ENCODE measurements around the gene NGRN.
A peak's percentile ranks its signal among the peaks of the same experiment; 100 is the strongest.
"Not testable (repeated sequence)": the region's sequence is repeated elsewhere in the genome, so short reads cannot be mapped to it uniquely, and the experiment has no call there.

The NGRN gene

DNA sequence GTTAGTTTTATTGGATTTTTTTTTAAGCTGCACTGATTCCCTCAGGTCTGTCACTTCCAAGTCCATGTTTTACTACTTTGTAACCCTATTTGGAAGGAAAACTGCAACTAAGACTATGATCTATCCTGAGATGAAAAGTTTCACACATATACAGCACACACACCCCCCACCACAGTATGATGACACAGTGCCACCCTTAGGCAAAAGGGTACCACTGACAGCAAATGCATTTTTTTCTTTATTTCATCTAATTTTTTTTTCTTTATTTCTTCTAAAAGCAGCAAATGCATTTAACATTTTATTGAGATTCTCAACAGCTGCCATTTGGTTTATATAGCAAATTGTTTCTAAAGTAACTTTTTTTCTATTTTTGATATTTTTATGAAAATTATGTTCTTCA lies 21.2 kb downstream of the NGRN start:
- no peak for DNase-seq

DNA sequence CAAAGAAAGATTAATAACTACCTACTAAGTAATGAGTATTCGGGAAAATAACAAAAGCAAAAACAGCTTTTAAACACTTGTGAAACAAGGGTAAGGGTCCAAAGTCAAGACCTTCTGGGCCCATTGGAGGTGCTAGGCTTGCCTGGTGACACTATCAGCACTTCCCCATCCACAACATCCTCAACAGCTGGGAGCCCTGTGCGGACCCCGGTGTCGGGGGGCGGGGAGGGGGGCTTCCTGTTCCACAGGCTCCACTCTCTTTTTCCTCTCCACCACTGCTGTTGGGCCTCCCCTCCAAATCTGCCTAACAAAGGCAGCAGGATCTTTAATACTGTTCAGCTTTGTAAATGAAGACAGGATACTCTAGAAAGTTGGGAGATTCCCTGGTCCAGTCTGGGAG lies 21.6 kb downstream of the NGRN start:
- no peak for DNase-seq

DNA sequence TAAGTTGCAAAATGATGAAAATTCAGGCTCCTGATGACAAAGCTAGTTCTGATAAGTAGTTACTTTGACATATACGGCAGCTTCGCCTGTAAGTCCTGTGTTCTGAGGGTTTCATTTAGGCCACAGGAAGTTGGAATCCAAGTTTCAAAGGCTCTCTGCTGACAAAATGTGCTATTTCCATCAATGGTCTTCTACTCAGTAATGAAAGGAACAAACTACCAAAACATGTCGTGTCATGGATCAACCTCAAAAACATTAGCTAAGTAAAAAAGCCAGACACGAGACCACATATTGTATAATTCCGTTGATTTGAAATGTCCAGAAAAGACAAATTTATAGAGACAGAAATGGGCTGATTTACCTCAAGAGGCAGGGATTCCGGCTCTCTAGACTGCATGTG lies 22.5 kb downstream of the NGRN start:
- no peak for DNase-seq

- no peak for DNase-seq
Measured at GRCh38 chr15:90291679-90292356, 26.3 kb downstream of the NGRN start.

DNA sequence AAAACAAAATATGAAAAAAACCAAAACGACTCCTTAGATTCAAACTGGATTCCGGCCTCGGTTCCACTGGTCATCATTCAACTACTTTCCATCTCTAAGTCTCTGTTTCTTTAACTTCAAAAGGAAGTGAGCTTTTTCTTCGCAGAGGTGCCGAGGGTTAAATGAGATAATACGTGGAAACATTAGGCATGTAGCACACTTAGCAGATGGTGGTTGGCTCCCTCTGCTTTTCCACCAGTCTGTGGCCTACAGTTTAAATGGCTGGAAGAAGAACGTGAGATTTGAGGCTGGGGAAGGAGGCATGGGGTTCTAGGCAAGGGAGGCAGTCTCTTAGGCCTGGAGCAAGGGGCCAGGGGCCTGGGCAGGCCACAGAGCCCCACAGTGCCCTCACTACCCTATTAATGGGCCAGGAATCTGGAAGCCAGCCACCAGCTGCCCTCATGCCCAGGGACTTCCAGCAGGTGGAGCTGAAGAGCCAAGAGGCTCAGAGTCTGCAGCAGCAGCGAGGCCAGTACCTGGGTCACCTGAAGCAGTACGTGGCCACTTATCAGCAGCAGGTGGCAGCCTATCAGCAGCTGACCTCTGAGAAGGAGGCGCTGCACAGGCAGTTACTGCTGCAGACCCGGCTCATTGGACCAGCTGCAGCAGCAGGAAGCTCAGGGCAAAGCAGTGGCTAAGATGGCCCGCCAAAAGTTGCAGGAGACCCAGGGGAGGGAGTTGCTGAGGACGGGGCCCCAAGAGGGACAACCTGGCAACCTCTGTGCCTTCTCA lies 27.8 kb downstream of the NGRN start:
- DNase-seq, result peak; percentile 36

DNA sequence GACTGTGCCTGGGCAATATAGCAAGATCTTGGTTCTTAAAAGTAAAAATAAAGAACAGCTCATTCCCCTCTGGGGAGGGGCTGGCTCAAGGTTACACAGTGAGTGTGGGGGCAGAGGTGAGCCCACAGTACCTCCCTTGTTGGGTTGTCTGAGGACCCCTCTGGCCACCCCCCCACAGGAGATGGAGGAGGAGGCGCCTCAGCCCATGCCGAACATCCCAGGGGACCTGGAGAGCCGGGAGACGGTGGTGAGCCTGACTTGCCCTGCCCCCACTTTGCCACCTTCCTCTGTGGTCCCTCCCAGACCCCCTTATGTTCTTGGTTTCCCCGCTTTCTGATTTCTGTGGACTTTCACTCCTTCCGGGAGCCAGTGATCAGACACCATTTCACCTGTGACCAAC lies 28.7 kb downstream of the NGRN start:
- no peak for DNase-seq

DNA sequence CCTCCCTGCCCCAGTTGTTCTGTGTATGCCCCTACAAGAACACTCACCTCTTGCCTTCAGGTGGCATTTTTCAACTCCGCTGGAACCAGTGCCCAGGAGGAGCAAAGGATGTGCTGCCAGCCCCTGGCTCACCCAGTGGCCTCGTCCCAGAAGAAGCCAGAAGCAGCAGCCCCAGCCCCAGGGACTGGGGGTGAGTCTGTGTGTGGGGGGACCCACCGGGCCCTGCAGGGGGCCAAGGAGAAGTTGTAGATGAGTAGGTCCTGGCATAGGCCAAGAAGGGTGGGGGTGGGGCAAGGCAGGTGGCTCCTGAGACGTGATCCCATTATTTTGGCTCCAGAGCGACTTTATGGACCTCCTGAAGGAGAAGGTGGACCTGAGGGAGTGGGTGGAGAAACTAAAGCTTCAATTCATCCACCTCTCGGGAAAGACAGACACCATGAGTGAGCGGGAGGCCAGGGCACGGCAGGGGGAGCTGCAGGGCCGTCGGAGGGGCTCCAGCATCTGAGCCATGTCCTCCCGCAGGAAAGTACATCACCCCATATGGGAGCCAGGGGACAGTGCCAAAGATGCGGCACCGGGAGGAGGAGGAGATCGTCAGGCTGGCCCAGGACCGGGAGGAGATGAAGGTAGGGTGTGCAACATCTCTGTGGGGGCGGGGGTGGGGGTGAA lies 29.3 kb downstream of the NGRN start:
- DNase-seq, result no peak

DNA sequence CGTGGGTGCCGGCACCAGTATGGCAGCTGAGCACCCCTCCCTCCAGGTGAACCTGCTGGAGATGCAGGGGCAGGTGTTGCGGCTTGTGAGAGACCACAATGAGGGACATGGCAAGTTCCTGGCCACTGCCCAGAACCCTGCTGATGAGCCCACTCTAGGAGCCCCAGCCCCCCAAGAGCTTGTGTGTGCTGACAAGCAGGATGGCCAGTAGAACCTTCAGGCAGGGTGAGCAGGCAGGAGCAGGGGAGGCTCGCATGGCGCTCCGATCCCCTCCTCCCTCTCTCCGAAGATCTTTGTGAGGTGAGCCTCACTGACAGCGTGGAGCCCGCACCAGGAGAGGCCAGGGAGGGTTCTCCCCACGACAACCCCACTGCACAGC lies 29.8 kb downstream of the NGRN start:
- no peak for DNase-seq

DNA sequence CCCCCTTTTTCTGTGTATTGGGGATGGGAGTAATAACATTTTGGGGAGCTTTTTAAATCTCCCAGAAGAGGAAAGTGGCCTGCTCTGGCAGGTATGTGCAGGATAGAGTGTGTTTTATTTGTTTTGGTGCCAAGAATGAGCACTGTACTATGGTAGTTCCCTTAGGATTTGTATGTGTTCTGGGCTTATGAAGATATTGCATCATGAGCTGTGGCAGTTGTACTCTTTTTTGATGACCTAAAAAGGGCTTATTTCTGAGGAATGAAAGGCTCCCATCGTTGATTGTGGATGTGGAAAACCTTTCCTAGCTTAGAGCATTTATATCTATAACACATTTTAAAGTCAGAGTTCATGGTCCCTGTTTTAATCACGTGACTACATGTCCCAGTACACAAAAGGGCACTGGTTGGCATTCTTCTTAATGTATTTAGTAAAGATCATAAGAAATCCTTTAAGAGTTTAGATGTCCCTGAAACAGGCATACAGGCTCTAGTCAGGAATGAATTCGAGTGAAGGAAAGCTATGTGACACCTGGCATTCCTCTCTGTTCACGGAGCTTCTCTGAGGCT lies 30.9 kb downstream of the NGRN start:
- DNase-seq, result not testable (repeated sequence)

DNA sequence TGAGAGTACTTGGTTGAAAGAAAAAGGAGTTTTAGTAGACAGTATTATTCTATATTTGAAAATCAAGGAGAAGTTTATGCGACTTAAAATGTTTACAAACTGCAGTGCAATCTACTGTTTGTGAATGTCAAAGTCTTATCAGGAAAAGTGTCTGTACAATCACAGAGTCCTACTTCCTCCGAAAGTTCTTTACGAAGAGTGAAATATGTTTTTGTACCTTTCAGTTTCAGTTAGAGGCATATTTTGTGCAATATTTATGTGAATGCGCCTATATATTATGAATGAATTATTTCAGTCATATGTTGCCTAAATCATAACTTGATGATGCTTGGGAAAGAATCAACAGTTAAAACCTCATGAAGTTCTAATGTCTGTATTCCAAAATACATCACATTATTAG lies 31.5 kb downstream of the NGRN start:
- DNase-seq, result no peak

DNA sequence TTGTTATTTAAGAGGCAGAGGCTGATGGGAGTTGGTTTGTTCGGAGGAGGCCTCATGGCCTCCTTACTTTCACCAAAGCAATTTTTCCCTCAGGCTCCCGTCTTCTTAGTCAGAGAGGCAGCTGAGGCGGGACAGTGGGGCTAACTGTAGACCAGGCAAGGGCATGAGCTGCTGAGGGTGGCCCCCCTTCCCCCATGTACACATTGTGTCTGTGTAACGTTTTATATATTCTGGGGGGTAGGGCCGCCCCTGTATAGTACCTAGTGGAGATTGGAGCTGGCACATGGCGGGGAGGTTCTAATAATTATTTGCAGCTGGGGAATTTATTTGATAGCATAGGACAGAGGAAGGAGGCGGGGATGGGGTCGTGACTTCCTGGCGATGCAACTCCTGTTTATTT lies 35.1 kb downstream of the NGRN start:
- no peak for DNase-seq

DNA sequence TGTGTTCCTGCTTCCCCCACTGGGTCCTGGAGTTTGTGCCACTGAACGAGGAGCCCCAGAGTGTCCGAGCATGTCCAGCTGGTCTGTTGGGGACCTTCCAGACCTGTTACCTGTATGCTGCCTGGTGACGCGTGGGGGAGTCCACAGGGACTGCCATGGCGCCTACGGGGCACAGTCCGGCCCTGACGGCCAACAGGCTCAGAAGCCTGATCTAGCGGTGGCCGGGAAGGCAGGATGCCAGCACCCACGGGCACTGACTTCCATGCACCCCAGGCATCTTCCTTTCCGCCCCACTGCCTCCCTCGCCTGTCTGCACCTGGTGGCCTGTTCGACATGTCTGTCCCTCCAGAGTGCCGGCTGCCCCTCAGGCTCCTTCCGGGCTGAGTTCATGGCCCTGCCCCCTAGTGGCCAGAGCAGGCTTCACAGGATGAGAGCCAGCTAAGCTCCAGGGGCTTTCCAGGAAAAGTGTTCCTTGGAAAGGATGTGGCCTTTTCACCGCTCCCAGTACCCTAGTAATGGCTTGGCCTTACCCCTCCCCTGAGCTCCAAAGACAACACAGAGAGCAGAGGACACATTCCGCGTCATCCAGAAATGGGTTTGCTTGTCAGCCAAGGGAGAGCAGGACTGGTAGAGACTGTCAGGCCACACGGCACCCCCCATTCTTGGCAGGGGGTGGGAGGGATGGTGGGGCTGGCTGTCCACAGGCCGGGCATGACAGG lies 35.7 kb downstream of the NGRN start:
- DNase-seq, result no peak

- no peak for DNase-seq
Measured at GRCh38 chr15:90301707-90302300, 36.3 kb downstream of the NGRN start.

DNA sequence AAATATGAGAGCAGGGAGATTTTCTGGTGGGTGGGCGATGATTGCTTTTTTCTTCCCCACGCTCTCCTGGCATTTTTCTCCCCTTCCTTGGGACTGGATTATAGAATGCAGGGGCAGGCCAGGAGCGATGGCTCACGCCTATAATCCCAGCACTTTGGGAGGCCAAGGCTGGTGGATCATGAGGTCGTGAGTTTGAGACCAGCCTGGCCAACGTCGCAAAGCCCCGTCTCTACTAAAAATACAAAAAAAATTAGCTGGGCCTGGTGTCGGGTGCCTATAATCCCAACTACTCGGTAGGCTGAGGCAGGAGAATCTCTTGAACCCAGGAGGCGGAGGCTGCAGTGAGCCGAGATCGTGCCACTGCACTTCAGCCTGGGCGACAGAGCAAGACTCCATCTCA lies 39.9 kb downstream of the NGRN start:
- not testable (repeated sequence) for DNase-seq

DNA sequence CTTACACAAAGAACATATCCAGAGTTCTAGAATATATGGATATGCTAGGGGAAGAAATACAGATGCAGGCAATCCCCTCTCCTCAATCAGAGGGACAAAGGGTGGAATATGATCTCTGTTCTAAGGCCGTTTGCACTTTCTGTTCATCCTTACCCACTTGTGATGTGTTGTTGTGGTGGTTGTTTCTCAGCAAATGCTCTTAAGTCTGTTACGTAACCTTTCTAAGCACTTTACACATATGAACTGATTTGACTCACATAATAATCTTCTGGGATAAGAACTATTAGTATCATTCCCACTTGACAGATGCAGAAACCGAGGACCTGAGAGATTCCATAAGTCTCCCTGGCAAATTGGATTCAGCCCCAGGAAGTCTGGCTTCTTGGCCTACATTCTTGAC lies 40.5 kb downstream of the NGRN start:
- DNase-seq, result no peak

DNA sequence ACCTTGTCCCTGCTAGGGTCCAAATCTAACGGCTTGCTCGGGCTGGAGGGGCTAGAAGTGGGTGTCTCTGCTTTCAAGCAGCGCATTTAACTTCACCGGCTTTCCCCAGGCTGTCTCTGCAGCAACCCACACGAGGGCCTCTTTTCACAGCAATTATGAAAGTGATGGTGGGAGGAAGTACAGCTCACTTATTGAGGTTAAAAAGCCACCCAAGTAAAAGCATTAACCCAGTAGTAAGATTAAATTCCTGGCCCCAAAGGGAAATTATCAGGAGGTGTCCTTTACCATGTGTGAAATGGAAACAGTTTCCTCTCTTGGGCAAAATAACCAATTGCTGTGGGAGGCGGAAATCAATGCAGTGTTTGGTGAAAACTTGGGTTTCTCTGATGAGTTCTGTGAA lies 41.1 kb downstream of the NGRN start:
- no peak for DNase-seq

DNA sequence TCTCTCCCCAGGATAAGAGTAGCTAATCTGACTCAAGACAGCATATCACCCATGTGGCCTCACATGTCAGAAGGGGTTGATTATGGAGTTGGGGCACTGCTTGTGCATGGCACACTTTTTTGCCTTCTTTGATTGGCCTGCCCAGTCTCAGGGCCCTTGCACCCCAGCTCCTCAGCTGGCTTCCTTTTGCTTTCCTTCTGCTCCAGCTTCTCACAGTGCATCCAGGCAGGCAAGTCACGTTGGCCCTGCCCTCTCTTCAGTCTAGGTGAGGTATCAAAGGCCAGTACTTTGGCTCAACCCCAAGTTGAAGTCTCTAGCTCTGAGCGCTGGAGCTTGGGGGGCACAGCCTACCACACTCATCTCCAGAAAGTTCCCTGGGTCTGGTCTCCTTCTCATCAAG lies 42.2 kb downstream of the NGRN start:
- no peak for DNase-seq

DNA sequence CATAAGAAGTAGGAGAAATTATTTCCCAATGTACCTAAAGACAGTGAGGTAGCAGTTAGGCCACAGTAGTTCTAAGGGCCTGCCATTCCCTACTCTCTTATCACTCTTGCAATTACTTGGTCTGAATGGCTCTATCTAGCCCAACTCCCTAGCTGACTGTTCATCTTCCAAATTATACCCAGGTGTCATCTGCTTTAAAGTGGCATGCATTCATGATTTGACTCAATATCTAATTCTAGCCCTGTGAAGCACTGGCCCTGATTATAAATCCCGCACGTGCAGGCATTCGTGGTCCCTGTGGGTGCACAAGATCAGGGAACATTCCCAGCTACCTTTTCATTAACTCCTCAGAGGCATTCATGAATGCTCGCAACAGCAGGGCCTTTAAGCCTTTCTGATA lies 43.5 kb downstream of the NGRN start:
- no peak for DNase-seq

DNA sequence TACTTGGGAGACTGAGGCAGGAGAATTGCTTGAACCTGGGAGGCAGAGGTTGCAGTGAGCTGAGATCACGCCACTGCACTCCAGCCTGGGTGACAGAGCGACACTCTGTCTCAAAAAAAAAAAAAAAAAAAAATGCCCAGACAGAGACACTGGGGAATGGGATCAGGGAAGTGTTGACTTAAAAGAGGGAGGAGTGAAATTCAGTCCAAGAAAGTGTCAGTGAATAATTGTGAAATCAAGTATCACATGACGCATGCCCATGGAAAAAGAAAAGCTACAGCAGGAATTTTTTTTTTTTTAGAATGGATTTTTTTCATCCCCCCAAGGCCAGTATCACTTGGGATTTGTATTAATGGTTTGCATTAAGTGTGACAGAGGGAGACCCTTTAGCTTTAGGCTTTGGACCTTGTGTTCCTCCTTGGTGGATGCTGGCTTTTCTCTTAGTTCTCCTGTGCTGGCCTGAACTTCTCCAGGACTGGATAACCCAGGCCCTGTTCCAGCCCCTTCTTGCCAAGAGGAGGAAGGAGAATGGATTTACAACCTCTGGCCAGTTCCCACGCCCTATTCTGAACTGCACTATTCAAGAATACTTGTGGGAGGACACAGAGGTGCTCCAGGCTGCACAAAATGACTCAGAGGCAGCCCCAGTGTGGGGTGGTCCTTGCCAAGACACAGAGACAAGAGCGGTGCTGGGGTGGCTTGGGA lies 50.0 kb downstream of the NGRN start:
- peak; percentile 34 for DNase-seq

DNA sequence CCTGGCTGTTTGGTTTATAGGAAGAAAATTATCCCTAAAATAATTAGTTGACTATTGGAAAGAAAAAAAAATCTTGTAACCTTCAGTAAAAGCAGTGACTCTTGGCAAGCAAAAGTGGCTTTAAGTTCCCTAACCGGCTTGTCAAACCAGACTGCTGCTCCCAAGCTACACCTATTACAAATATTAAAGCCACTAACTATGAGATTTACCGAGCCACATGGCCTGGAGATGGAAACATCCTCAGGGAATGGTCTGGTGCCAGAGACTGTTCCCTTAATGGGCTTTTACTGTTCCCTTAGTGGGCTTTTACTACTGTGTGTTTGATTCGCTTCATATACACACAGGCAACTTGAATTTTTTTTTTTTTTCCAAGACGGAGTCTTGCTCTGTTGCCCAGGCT lies 50.7 kb downstream of the NGRN start:
- no peak for DNase-seq

DNA sequence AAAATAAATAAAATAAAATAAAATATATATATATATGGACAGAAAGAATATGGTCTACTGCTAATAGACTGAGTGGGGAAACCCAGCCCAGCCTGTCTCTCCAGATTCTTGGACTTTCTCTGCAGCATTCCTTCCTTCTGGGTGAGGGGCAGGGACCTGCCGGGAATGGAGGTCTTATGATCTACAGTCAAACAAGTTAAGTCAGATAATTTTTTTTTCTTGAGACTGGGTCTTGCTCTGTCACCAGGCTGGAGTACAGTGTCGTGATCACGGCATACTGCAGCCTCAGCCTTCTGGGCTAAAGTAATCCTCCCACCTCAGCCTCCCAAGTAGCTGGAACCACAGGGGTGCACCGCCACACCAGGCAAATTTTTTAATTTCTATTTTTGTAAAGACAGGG lies 53.1 kb downstream of the NGRN start:
- no peak for DNase-seq
